ENCODE data around the gene NSUN7. TPM values are rescaled to one million over a fixed set of nuclear protein-coding genes. Genes with fewer than 3 reads are reported as not detected.
A peak's percentile ranks its signal among the peaks of the same experiment; 100 is the strongest.

Gene NSUN7
- total and polyA plus RNA-seq, 2 of the 13 experiments (the other 11 are each of a cell fraction or from before 2014, with no cell fraction given) = 0.05 TPM; not detected in 1

DNA sequence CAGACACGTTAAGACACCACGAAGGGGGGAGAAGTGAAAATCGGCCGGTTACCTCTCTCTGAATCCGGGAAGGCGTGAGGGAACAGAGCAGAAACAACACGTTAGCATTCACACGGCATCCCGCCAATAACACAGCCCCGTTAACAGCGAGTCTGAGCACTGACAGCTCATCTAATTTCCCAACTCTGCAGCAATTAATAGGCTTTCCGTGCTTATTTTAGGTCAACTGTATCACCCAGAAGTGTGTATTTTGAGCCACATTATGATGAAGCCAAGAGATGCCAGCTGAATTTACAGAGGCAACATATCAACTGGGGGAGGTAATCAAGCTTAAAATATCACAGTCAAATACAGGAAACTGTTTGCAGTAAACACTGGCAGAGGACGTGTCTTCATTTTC, 92.6 kb downstream of the NSUN7 start:
- Histone ChIP-seq H3K4me1 (ENCODE audit: insufficient read depth, low read length) (peaks cover 17% of the 10 kb centered on the region), H3K9me3 (ENCODE audit: low read length) (no peaks in the 10 kb centered on the region), H3K27me3 (ENCODE audit: control insufficient read depth in 1 of 2, insufficient read depth in 2 of 2, low read length in 2 of 2) (no peaks in the 10 kb centered on the region), H4K20me1 (ENCODE audit: insufficient read depth, low read length) (no peaks in the 10 kb centered on the region), H2AFZ (ENCODE audit: low read length) (no peak overlapping the region), H3K4me3 (replicated peaks in 1 of 3; ENCODE audit: insufficient read depth in 1 of 3, low read depth in 2 of 3, low read length in 3 of 3) (no peak overlapping the region), H3K9ac (ENCODE audit: insufficient read depth, low read depth, low read length) (no peak overlapping the region), H3K4me2 (ENCODE audit: low read depth, low read length) (no peak overlapping the region), H3K79me2 (ENCODE audit: insufficient read depth, low read length) (no peaks in the 10 kb centered on the region), H3K27ac (ENCODE audit: extremely low read length, insufficient read depth, low read length) (peak overlapping the region; percentile 54), H3K36me3 (replicated peaks in 1 of 2; ENCODE audit: control insufficient read depth in 1 of 2, insufficient read depth in 2 of 2, low read length in 2 of 2) (0 out of 5 replicates have a peak, but pooled peaks cover 1 to 5% of the 10 kb centered on the region in 2 experiments)
- in situ Hi-C loops (cut with HindIII; ENCODE audit: extremely low pct_ligation_motif_present, low pct_unique_long_range_greater_than_20kb) (no loop called here), intact Hi-C loops (cut with micrococcal nuclease; ENCODE audit: unreplicated experiment) (no loop called here)
- DNase-seq (ENCODE audit: low spot score) (no peak), ATAC-seq (no peak), FAIRE-seq (no peak)
- WGBS (ENCODE audit: low lambda C conversion rate) = 94% methylated on average over 13 of the region's 13 CpGs
- ChIA-PET POLR2A (no interaction called here), CTCF (ENCODE audit: low intra/inter-chr PET ratio, low total read pairs) (no interaction called here)
- no TSS peak for BruUV-seq (replicated peaks)
- no peak for TF ChIP-seq ARNT2 (CRISPR knock-in tag; IDR thresholded peaks at IDR 0.05; ENCODE audit: low read depth)
- TF ChIP-seq, protein P1, sequence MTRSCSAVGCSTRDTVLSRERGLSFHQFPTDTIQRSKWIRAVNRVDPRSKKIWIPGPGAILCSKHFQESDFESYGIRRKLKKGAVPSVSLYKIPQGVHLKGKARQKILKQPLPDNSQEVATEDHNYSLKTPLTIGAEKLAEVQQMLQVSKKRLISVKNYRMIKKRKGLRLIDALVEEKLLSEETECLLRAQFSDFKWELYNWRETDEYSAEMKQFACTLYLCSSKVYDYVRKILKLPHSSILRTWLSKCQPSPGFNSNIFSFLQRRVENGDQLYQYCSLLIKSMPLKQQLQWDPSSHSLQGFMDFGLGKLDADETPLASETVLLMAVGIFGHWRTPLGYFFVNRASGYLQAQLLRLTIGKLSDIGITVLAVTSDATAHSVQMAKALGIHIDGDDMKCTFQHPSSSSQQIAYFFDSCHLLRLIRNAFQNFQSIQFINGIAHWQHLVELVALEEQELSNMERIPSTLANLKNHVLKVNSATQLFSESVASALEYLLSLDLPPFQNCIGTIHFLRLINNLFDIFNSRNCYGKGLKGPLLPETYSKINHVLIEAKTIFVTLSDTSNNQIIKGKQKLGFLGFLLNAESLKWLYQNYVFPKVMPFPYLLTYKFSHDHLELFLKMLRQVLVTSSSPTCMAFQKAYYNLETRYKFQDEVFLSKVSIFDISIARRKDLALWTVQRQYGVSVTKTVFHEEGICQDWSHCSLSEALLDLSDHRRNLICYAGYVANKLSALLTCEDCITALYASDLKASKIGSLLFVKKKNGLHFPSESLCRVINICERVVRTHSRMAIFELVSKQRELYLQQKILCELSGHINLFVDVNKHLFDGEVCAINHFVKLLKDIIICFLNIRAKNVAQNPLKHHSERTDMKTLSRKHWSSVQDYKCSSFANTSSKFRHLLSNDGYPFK (CRISPR knock-in tag; IDR thresholded peaks at IDR 0.05; ENCODE audit: borderline replicate concordance) = no peak
- no peak for TF ChIP-seq ZC3H4 (CRISPR knock-in tag; IDR thresholded peaks at IDR 0.05; ENCODE audit: borderline replicate concordance)
- TF ChIP-seq IRF2 (CRISPR knock-in tag; IDR thresholded peaks at IDR 0.05) = no peak
- TF ChIP-seq SCMH1 (CRISPR knock-in tag; IDR thresholded peaks at IDR 0.05; ENCODE audit: borderline replicate concordance) = no peak
- TF ChIP-seq, protein P2, sequence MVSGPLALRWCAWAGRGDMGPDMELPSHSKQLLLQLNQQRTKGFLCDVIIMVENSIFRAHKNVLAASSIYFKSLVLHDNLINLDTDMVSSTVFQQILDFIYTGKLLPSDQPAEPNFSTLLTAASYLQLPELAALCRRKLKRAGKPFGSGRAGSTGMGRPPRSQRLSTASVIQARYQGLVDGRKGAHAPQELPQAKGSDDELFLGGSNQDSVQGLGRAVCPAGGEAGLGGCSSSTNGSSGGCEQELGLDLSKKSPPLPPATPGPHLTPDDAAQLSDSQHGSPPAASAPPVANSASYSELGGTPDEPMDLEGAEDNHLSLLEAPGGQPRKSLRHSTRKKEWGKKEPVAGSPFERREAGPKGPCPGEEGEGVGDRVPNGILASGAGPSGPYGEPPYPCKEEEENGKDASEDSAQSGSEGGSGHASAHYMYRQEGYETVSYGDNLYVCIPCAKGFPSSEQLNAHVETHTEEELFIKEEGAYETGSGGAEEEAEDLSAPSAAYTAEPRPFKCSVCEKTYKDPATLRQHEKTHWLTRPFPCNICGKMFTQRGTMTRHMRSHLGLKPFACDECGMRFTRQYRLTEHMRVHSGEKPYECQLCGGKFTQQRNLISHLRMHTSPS (CRISPR knock-in tag; IDR thresholded peaks at IDR 0.05; ENCODE audit: low read depth) = no peak

Data from HepG2 (cell line).